HL-60 (cell line): Measurements from ENCODE around the gene RAB1A.

Experiments
- DNase-seq, 2 experiments: peaks; one replicate each; pipeline ENCODE4 v3.0.0-alpha.2; 2010 to 2020; ENCODE audit warnings: low read depth in 1 of 2, low spot score in 1 of 2
- H3K27ac ChIP-seq: fragments of 250-450 bp; sonication (Bioruptor Pico); replicated peaks from 2 replicates; pipeline ENCODE4 v1.5.1; 2020; ENCODE audit warnings: mild to moderate bottlenecking, moderate library complexity
- H3K27me3 ChIP-seq: fragments of 250-450 bp; sonication (Bioruptor Pico); 2 replicates; pipeline ENCODE4 v1.5.1; 2021; ENCODE audit warnings: mild to moderate bottlenecking, moderate library complexity; ENCODE audit not compliant: insufficient read depth, poor library complexity, severe bottlenecking
- H3K4me3 ChIP-seq: replicated peaks from 2 replicates; pipeline ENCODE4 v1.5.1; 2011; ENCODE audit warnings: mild to moderate bottlenecking, control low read depth, low read length; ENCODE audit not compliant: insufficient read depth
- GABPA ChIP-seq: IDR thresholded peaks from 2 replicates; pipeline ENCODE4 v1.6.1; 2012; ENCODE audit warnings: low read depth
- POLR2AphosphoS5 ChIP-seq: IDR thresholded peaks from 2 replicates; pipeline ENCODE4 v1.6.1; 2012; ENCODE audit warnings: low read depth
- SPI1 ChIP-seq: IDR thresholded peaks from 2 replicates; pipeline ENCODE4 v1.6.1; 2012; ENCODE audit warnings: low read depth, mild to moderate bottlenecking, borderline replicate concordance
- TF ChIP-seq, protein P1 (sequence below): IDR thresholded peaks from one replicate; pipeline ENCODE4 v1.5.1; 2011; ENCODE audit warnings: low read length, control low read depth, inconsistent platforms; ENCODE audit not compliant: insufficient read depth
- TF ChIP-seq, protein P2 (sequence below): IDR thresholded peaks from 2 replicates; pipeline ENCODE4 v1.6.1; 2012; ENCODE audit warnings: low read depth; ENCODE audit not compliant: insufficient replicate concordance

The RAB1A gene

GRCh38 chr2:65137197-65137775, 7.4 kb upstream of the RAB1A start:
- DNase-seq = no peak
- H3K4me3 ChIP-seq = no peak overlapping the region
- TF ChIP-seq, protein P1, sequence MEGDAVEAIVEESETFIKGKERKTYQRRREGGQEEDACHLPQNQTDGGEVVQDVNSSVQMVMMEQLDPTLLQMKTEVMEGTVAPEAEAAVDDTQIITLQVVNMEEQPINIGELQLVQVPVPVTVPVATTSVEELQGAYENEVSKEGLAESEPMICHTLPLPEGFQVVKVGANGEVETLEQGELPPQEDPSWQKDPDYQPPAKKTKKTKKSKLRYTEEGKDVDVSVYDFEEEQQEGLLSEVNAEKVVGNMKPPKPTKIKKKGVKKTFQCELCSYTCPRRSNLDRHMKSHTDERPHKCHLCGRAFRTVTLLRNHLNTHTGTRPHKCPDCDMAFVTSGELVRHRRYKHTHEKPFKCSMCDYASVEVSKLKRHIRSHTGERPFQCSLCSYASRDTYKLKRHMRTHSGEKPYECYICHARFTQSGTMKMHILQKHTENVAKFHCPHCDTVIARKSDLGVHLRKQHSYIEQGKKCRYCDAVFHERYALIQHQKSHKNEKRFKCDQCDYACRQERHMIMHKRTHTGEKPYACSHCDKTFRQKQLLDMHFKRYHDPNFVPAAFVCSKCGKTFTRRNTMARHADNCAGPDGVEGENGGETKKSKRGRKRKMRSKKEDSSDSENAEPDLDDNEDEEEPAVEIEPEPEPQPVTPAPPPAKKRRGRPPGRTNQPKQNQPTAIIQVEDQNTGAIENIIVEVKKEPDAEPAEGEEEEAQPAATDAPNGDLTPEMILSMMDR = no peak
- no peak for TF ChIP-seq GABPA
- TF ChIP-seq, protein P2, sequence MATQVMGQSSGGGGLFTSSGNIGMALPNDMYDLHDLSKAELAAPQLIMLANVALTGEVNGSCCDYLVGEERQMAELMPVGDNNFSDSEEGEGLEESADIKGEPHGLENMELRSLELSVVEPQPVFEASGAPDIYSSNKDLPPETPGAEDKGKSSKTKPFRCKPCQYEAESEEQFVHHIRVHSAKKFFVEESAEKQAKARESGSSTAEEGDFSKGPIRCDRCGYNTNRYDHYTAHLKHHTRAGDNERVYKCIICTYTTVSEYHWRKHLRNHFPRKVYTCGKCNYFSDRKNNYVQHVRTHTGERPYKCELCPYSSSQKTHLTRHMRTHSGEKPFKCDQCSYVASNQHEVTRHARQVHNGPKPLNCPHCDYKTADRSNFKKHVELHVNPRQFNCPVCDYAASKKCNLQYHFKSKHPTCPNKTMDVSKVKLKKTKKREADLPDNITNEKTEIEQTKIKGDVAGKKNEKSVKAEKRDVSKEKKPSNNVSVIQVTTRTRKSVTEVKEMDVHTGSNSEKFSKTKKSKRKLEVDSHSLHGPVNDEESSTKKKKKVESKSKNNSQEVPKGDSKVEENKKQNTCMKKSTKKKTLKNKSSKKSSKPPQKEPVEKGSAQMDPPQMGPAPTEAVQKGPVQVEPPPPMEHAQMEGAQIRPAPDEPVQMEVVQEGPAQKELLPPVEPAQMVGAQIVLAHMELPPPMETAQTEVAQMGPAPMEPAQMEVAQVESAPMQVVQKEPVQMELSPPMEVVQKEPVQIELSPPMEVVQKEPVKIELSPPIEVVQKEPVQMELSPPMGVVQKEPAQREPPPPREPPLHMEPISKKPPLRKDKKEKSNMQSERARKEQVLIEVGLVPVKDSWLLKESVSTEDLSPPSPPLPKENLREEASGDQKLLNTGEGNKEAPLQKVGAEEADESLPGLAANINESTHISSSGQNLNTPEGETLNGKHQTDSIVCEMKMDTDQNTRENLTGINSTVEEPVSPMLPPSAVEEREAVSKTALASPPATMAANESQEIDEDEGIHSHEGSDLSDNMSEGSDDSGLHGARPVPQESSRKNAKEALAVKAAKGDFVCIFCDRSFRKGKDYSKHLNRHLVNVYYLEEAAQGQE = no peak
- no peaks in the 10 kb centered on the region for H3K27me3 ChIP-seq
- no peak overlapping the region for H3K27ac ChIP-seq

DNA sequence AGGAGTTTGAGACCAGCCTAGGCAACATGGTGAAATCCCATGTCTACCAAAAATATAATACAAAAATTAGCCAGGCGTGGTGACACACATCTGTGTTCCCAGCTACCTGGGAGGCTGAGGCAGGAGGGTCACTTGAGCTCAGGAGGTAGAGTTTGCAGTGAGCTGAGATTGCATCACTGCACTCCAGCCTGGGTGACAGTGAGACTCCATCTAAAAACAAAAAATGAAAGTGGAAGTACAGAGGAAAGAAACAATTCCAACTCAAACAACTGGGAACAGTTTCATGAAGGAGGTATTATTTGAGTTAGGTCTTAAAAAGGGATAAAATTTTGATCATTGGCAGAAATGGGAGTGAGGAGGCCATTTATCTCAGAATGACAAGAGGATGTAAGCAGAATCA, 6.3 kb upstream of the RAB1A start:
- H3K27me3 ChIP-seq = no peaks in the 10 kb centered on the region
- H3K4me3 ChIP-seq = no peak overlapping the region
- TF ChIP-seq SPI1 (no peak), POLR2AphosphoS5 (no peak)
- TF ChIP-seq, protein P1 = no peak
- H3K27ac ChIP-seq = no peak overlapping the region
- DNase-seq = no peak

DNA sequence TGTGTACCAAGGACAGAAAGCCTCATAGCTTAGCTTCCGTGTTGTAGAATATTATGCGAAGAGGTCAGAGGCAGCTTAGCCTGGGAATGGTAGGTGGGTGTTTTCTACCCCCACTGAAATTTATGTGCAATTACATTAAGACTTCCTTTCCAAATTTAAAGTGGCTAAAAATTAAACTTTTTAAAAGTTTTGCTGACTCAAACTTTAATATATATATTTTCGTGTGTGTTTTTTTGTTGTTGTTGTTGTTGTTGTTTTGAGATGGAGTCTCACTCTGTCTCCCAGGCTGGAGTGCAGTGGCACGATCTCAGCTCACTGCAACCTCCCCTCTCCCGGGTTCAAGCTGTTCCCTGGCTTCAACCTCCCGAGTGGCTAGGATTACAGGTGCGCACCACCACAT, 4.3 kb upstream of the RAB1A start:
- H3K27ac ChIP-seq = no peak overlapping the region
- H3K27me3 ChIP-seq = no peaks in the 10 kb centered on the region
- no peak overlapping the region for H3K4me3 ChIP-seq
- DNase-seq = no peak
- TF ChIP-seq SPI1 = no peak
- no peak for TF ChIP-seq POLR2AphosphoS5
- TF ChIP-seq, protein P1 = no peak
- TF ChIP-seq GABPA = no peak
- TF ChIP-seq, protein P2 = no peak

DNA sequence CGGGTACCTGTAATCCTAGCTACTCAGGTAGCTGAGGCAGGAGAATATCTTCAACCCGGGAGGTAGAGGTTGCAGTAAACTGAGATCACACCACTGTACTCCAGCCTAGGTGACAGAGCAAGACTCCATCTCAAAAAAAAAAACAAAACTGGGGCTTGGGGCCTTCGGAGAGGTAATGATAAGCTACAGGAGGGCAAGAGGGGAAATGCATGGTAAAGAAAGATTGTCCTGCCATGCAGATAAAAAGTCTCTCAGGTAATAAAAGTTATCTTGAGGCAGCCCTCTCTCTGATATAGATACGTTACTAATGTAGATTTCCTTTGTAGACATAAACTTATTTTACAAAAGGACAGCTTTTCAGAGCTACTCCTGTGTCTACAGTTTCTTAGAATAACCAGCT, 3.7 kb upstream of the RAB1A start:
- no peak for DNase-seq

More for the DNA sequence above, 3.7 kb upstream of the RAB1A start:
- Histone ChIP-seq H3K27me3 (no peaks in the 10 kb centered on the region), H3K27ac (no peak overlapping the region), H3K4me3 (no peak overlapping the region)
- TF ChIP-seq, protein P1 = no peak
- TF ChIP-seq POLR2AphosphoS5 (no peak), GABPA (no peak), SPI1 (no peak)
- TF ChIP-seq, protein P2 = no peak
